Erythroblast (primary cell): ENCODE data around the gene RSAD1.
A peak's percentile ranks its signal among the peaks of the same experiment; 100 is the strongest.

Experiments used
- DNase-seq, 2 experiments: peaks; one replicate each; lab custom pipeline; 2025; lab: John Stamatoyannopoulos, UW
- GATA1 ChIP-seq: IDR thresholded peaks from 2 replicates; pipeline ENCODE4 v1.6.1; 2011; ENCODE audit warnings: low read depth, mild to moderate bottlenecking, control low read depth, low read length, moderate library complexity
- POLR2A ChIP-seq: IDR thresholded peaks from 2 replicates; pipeline ENCODE4 v1.6.1; 2011; ENCODE audit warnings: mild to moderate bottlenecking, low read length

The RSAD1 gene

GRCh38 chr17:50518384-50519023, 39.8 kb downstream of the RSAD1 start:
- DNase-seq = no peak
- no peak for TF ChIP-seq GATA1
- TF ChIP-seq POLR2A = no peak

GRCh38 chr17:50519141-50519834, 40.6 kb downstream of the RSAD1 start:
- TF ChIP-seq GATA1 (no peak), POLR2A (no peak)
- no peak for DNase-seq

GRCh38 chr17:50520483-50520882, 41.8 kb downstream of the RSAD1 start:
- TF ChIP-seq POLR2A (no peak), GATA1 (no peak)
- DNase-seq = no peak

- TF ChIP-seq GATA1 = no peak
- TF ChIP-seq POLR2A = no peak
Measured at GRCh38 chr17:50521514-50521913, 42.9 kb downstream of the RSAD1 start.

GRCh38 chr17:50522766-50523165, 44.1 kb downstream of the RSAD1 start:
- DNase-seq = no peak
- no peak for TF ChIP-seq GATA1
- TF ChIP-seq POLR2A = no peak

More at GRCh38 chr17:50521514-50521913, 42.9 kb downstream of the RSAD1 start:
- no peak for DNase-seq

- TF ChIP-seq POLR2A = no peak
- TF ChIP-seq GATA1 = no peak
- no peak for DNase-seq
Measured at GRCh38 chr17:50523208-50523607, 44.5 kb downstream of the RSAD1 start.

- TF ChIP-seq POLR2A (no peak), GATA1 (no peak)
- no peak for DNase-seq
Measured at GRCh38 chr17:50524838-50525237, 46.2 kb downstream of the RSAD1 start.

GRCh38 chr17:50527155-50527762, 48.6 kb downstream of the RSAD1 start:
- no peak for DNase-seq
- TF ChIP-seq POLR2A = no peak
- no peak for TF ChIP-seq GATA1

GRCh38 chr17:50527949-50528474, 49.4 kb downstream of the RSAD1 start:
- TF ChIP-seq GATA1 (no peak), POLR2A (no peak)
- DNase-seq = no peak

- no peak for TF ChIP-seq GATA1
- no peak for TF ChIP-seq POLR2A
- DNase-seq = no peak
Measured at GRCh38 chr17:50529849-50530248, 51.2 kb downstream of the RSAD1 start.

- no peak for TF ChIP-seq GATA1
- TF ChIP-seq POLR2A = no peak
- peak; percentile 34 to 57 for DNase-seq
Measured at GRCh38 chr17:50531428-50532025, 52.9 kb downstream of the RSAD1 start.

GRCh38 chr17:50532452-50533024, 53.9 kb downstream of the RSAD1 start, which contains the start of gene EPN3:
Gene EPN3 (plus strand): TSS chr17:50532735. CDS start chr17:50536557, 3,822 bp downstream.
- TF ChIP-seq GATA1 = no peak
- TF ChIP-seq POLR2A = no peak
- peak; percentile 24 to 39 for DNase-seq

- TF ChIP-seq POLR2A = no peak
- TF ChIP-seq GATA1 = no peak
- peak; percentile 50 to 52 for DNase-seq
Measured at GRCh38 chr17:50533185-50533584, 54.5 kb downstream of the RSAD1 start.
